PFSK-1 (cell line): ENCODE data around the gene SPARC.

Source experiments
- FOXP2 ChIP-seq: optimal IDR thresholded peaks from 2 replicates; pipeline ENCODE3; 2011; ENCODE audit warnings: borderline replicate concordance, control low read depth, inconsistent platforms; ENCODE audit not compliant: insufficient read depth; ENCODE audit errors: extremely low read length, extremely low read depth
- POLR2AphosphoS5 ChIP-seq: IDR thresholded peaks from 2 replicates; pipeline ENCODE4 v1.6.1; 2012; ENCODE audit warnings: low read depth, mild to moderate bottlenecking, control low read depth, low read length, moderate library complexity
- REST ChIP-seq, 2 experiments: IDR thresholded peaks; 2 replicates each; pipeline versions ENCODE4 v1.6.1 to v1.8.0; 2011 to 2012; ENCODE audit warnings: low read depth in 2 of 2, low read length in 2 of 2, control low read depth in 1 of 2, inconsistent platforms in 1 of 2, mild to moderate bottlenecking in 1 of 2, moderate library complexity in 1 of 2; ENCODE audit not compliant: insufficient read depth in 1 of 2
- SIN3A ChIP-seq: IDR thresholded peaks from 2 replicates; pipeline ENCODE4 v1.6.1; 2012; ENCODE audit warnings: mild to moderate bottlenecking, low read length, moderate library complexity, borderline replicate concordance; ENCODE audit not compliant: insufficient read depth
- TAF1 ChIP-seq: IDR thresholded peaks from 2 replicates; pipeline ENCODE4 v1.6.1; 2012; ENCODE audit warnings: low read length, control low read depth, borderline replicate concordance; ENCODE audit not compliant: insufficient read depth

- TF ChIP-seq POLR2AphosphoS5, result no peak
- 0 out of 4 replicates have a peak, but pooled peaks of 1 of the 2 experiments have one; percentile 21 for TF ChIP-seq REST (IDR thresholded peaks at IDR 0.05; ENCODE audit: insufficient read depth in 1 of 2, low read depth in 2 of 2, low read length in 2 of 2)
- no peak for TF ChIP-seq TAF1
- TF ChIP-seq SIN3A, result no peak
- no peak for TF ChIP-seq FOXP2
Observed at GRCh38 chr5:151692312-151692711, 5.6 kb upstream of the SPARC start.
